Panc1 (cell line): ENCODE results near the gene POMT2. TPM values are rescaled to one million over a fixed set of nuclear protein-coding genes. Genes with fewer than 3 reads are reported as not detected.
A peak's percentile ranks its signal among the peaks of the same experiment; 100 is the strongest.
"Not testable (repeated sequence)": the region's sequence is repeated elsewhere in the genome, so short reads cannot be mapped to it uniquely, and the experiment has no call there.

Experiments used
- ATAC-seq: fragments of 200-7000 bp; cut with Tn5 transposase; 2 replicates; pipeline ENCODE4 v1.9.1; 2020; ENCODE audit warnings: mild to moderate bottlenecking, moderate library complexity
- BruUV-seq: library from RNA; stranded (reverse); fragments of 400-500 nt; replicated peaks from 2 replicates; lab custom pipeline; 2021; lab: Mats Ljungman, UMichigan
- CTCF ChIA-PET: fragments of 300-600 bp; sonication (Branson Sonifier 250); formaldehyde crosslinking; loops from one replicate; lab custom pipeline; 2022; ENCODE audit warnings: antibody characterized with exemption; lab: Charles Lee
- POLR2A ChIA-PET: fragments of 300-600 bp; sonication (Branson Sonifier 250); formaldehyde crosslinking; loops from one replicate; lab custom pipeline; 2022; ENCODE audit warnings: antibody characterized with exemption; lab: Charles Lee
- DNase-seq: peaks from one replicate; pipeline ENCODE4 v3.0.0-alpha.2; 2010; ENCODE audit warnings: low read depth, low spot score
- H3K27ac ChIP-seq: 2 replicates; pipeline ENCODE4 v1.5.1; 2011; ENCODE audit warnings: mild to moderate bottlenecking, low read length, inconsistent platforms
- H3K27me3 ChIP-seq: fragments of 200-500 bp; sonication (Bioruptor generic); 2 replicates; pipeline ENCODE4 v1.6.0; 2014; ENCODE audit warnings: low read length, inconsistent platforms; ENCODE audit not compliant: control insufficient read depth, insufficient read depth
- H3K36me3 ChIP-seq: fragments of 200-500 bp; sonication (Bioruptor generic); 2 replicates; pipeline ENCODE4 v1.5.1; 2014; ENCODE audit warnings: inconsistent platforms, mild to moderate bottlenecking, low read length, moderate library complexity; ENCODE audit not compliant: control insufficient read depth, insufficient read depth
- H3K4me1 ChIP-seq: 2 replicates; pipeline ENCODE4 v1.5.1; 2011; ENCODE audit warnings: inconsistent platforms, mild to moderate bottlenecking, low read length, moderate library complexity; ENCODE audit not compliant: control insufficient read depth, insufficient read depth
- H3K4me3 ChIP-seq, 2 experiments: 2 replicates each; pipeline ENCODE4 v1.5.1; 2011 to 2012; ENCODE audit warnings: low read depth in 2 of 2, low read length in 2 of 2, mild to moderate bottlenecking in 2 of 2, inconsistent platforms in 1 of 2, moderate library complexity in 1 of 2
- H3K9me3 ChIP-seq: fragments of 200-500 bp; sonication (Bioruptor generic); 2 replicates; pipeline ENCODE4 v1.5.1; 2014; ENCODE audit warnings: low read depth, mild to moderate bottlenecking, inconsistent platforms, low read length, moderate library complexity; ENCODE audit not compliant: control insufficient read depth, insufficient read depth
- POLR2AphosphoS5 ChIP-seq: IDR thresholded peaks from 2 replicates; pipeline ENCODE4 v1.6.1; 2012; ENCODE audit warnings: mild to moderate bottlenecking, low read depth, low read length, moderate library complexity
- SIN3A ChIP-seq: IDR thresholded peaks from 2 replicates; pipeline ENCODE4 v1.6.1; 2012; ENCODE audit warnings: low read depth, mild to moderate bottlenecking, low read length, moderate library complexity, borderline replicate concordance; ENCODE audit not compliant: insufficient read depth
- TCF7L2 ChIP-seq: IDR thresholded peaks from 2 replicates; pipeline ENCODE4 v1.6.1; 2011; ENCODE audit warnings: mild to moderate bottlenecking, low read depth, low read length, inconsistent platforms
- in situ Hi-C: cut with HindIII; loops from 2 replicates; pipeline ENCODE4 v1.10.0; 2016; ENCODE audit warnings: low sequenced_read_pairs, low pct_unique_long_range_greater_than_20kb
- intact Hi-C: fragments of 100-400 bp; cut with micrococcal nuclease; formaldehyde crosslinking; loops from one replicate; pipeline ENCODE4 v1.10.0; 2022; ENCODE audit not compliant: unreplicated experiment
- total RNA-seq: library from RNA; stranded (reverse); gene quantifications from one replicate; pipeline ENCODE4 v1.2.1, GENCODE V29; 2021; ENCODE audit not compliant: unreplicated experiment
- TF ChIP-seq, protein P1 (sequence below), 2 experiments: IDR thresholded peaks; 2 replicates each; pipeline ENCODE4 v1.6.1; 2011 to 2012; ENCODE audit warnings: low read depth in 2 of 2, control low read depth in 1 of 2, low read length in 1 of 2, mild to moderate bottlenecking in 1 of 2, moderate library complexity in 1 of 2; ENCODE audit not compliant: insufficient read depth in 1 of 2
- TF ChIP-seq, protein P2 (sequence below): fragments of 450-650 bp; IDR thresholded peaks from 2 replicates; pipeline ENCODE4 v1.5.1; 2017; ENCODE audit warnings: mild to moderate bottlenecking

Gene POMT2
- total RNA-seq, 1 experiment from 2014 or later = 43.5 TPM

DNA sequence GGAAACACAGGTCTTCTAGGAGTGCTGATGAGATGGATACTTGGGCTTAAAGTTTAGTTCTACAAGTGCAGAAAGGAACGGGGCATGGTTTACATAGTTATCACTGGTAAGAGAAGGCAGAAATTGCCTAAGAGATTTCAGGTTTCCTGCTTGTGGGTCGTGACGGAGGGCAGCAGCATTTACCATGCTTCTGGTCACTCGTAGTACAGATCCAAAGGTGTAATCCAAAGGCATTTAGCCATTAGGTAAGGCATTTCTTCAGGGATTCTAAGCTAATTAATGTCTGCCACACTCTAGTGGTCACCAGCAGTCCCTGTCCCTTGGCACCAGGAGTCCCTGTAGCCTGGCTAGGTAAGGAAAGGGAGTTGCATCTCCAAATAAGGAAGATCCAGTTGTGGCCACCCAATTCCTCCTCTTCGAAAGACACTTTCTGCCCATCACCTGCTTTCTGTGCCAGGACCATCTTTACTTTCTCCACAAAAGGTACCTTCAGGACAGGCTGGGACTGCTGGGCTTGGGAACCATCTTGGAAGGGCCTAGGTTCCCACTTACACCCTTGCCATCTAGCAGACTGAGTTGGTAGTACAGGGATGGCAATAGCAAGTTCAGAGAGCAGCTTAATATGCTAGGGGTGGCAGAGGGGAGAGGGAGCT lies 1.7 kb upstream of the POMT2 start:
- H3K27me3 ChIP-seq = no peaks in the 10 kb centered on the region
- no TSS peak for BruUV-seq
- H3K4me1 ChIP-seq = peaks cover 26% of the 10 kb centered on the region
- peak overlapping the region; percentile 86 for H3K27ac ChIP-seq
- DNase-seq (no peak), ATAC-seq (no peak)
- no peaks in the 10 kb centered on the region for H3K36me3 ChIP-seq
- CTCF ChIA-PET = interaction anchor here (0.8 kb wide), 1 partner anchor 165 kb away, joined by 3 read pairs; no protein-coding TSS in a partner anchor
- in situ Hi-C loops = no loop called here
- intact Hi-C loops = loop anchor here (10.0 kb wide), 1 partner anchor 232 kb away; no protein-coding TSS in a partner anchor
- no peak for TF ChIP-seq POLR2AphosphoS5
- TF ChIP-seq SIN3A = no peak
- TF ChIP-seq, protein P1, sequence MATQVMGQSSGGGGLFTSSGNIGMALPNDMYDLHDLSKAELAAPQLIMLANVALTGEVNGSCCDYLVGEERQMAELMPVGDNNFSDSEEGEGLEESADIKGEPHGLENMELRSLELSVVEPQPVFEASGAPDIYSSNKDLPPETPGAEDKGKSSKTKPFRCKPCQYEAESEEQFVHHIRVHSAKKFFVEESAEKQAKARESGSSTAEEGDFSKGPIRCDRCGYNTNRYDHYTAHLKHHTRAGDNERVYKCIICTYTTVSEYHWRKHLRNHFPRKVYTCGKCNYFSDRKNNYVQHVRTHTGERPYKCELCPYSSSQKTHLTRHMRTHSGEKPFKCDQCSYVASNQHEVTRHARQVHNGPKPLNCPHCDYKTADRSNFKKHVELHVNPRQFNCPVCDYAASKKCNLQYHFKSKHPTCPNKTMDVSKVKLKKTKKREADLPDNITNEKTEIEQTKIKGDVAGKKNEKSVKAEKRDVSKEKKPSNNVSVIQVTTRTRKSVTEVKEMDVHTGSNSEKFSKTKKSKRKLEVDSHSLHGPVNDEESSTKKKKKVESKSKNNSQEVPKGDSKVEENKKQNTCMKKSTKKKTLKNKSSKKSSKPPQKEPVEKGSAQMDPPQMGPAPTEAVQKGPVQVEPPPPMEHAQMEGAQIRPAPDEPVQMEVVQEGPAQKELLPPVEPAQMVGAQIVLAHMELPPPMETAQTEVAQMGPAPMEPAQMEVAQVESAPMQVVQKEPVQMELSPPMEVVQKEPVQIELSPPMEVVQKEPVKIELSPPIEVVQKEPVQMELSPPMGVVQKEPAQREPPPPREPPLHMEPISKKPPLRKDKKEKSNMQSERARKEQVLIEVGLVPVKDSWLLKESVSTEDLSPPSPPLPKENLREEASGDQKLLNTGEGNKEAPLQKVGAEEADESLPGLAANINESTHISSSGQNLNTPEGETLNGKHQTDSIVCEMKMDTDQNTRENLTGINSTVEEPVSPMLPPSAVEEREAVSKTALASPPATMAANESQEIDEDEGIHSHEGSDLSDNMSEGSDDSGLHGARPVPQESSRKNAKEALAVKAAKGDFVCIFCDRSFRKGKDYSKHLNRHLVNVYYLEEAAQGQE (IDR thresholded peaks at IDR 0.05; ENCODE audit: insufficient read depth in 1 of 2, low read depth in 2 of 2, low read length in 1 of 2) = no peak
- H3K9me3 ChIP-seq = no peaks in the 10 kb centered on the region
- peak overlapping the region; percentile 83 to 86 for H3K4me3 ChIP-seq
- POLR2A ChIA-PET = no interaction called here

DNA sequence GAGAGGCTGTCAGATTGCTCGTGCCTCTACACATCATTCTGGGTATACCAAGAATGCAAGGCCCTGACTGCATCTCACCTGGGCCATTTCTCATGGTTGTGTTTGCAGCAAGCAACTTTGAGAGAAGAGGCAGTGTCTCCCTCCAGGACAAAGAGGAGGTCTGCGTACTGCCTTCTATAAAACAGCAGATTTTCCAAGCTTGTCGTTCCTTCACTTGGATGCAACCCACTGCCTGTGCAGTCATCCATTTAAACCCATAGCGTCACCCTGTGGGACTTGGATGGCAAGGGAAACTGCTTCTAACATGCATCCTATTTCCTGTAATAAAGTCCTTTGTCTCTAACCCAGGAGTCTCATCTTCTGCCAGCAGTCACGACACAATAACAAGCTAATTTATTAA lies 1.3 kb downstream of the POMT2 start:
- Histone ChIP-seq H3K36me3 (no peaks in the 10 kb centered on the region), H3K4me1 (peaks cover 40% of the 10 kb centered on the region), H3K27me3 (no peaks in the 10 kb centered on the region), H3K27ac (no peak overlapping the region), H3K9me3 (no peaks in the 10 kb centered on the region), H3K4me3 (peak overlapping the region; percentile 83 to 86)
- ChIA-PET POLR2A (no interaction called here), CTCF (no interaction called here)
- intact Hi-C loops = loop anchor here (5.0 kb wide), 1 partner anchor 167 kb away; no protein-coding TSS in a partner anchor
- no TSS peak for BruUV-seq
- no peak for ATAC-seq
- DNase-seq = no peak
- in situ Hi-C loops = no loop called here
- TF ChIP-seq POLR2AphosphoS5 (no peak), TCF7L2 (no peak)
- TF ChIP-seq, protein P2, sequence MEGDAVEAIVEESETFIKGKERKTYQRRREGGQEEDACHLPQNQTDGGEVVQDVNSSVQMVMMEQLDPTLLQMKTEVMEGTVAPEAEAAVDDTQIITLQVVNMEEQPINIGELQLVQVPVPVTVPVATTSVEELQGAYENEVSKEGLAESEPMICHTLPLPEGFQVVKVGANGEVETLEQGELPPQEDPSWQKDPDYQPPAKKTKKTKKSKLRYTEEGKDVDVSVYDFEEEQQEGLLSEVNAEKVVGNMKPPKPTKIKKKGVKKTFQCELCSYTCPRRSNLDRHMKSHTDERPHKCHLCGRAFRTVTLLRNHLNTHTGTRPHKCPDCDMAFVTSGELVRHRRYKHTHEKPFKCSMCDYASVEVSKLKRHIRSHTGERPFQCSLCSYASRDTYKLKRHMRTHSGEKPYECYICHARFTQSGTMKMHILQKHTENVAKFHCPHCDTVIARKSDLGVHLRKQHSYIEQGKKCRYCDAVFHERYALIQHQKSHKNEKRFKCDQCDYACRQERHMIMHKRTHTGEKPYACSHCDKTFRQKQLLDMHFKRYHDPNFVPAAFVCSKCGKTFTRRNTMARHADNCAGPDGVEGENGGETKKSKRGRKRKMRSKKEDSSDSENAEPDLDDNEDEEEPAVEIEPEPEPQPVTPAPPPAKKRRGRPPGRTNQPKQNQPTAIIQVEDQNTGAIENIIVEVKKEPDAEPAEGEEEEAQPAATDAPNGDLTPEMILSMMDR = no peak

- peaks cover 46% of the 10 kb centered on the region for H3K4me1 ChIP-seq
- in situ Hi-C loops, H3K9me3 ChIP-seq, H3K36me3 ChIP-seq, DNase-seq, H3K4me3 ChIP-seq, H3K27ac ChIP-seq, CTCF ChIA-PET, H3K27me3 ChIP-seq, ATAC-seq, BruUV-seq: not testable (repeated sequence)
- intact Hi-C loops = loop anchor here (5.0 kb wide), 1 partner anchor 166 kb away; no protein-coding TSS in a partner anchor
- POLR2A ChIA-PET = interaction anchor here (0.6 kb wide), 1 partner anchor 41 kb away, joined by 8 read pairs; no protein-coding TSS in a partner anchor
These were observed 1.9 kb downstream of the POMT2 start for GRCh38 chr14:77318756-77319155.
